Stimulated activated CD8-positive, alpha-beta memory T cell treated with anti-CD3 and anti-CD28 coated beads, Interleukin-4, amount 100 ng/mL, for 4 hours (primary cell): ENCODE results near the gene PCGF3.
"Not testable (repeated sequence)": the region's sequence is repeated elsewhere in the genome, so short reads cannot be mapped to it uniquely, and the experiment has no call there.

Experiments
- DNase-seq, 2 donors: peaks; one replicate each; pipeline ENCODE4 v3.0.0-alpha.2; 2020; ENCODE audit warnings: low read depth in 2 of 2, low spot score in 1 of 2

The PCGF3 gene

GRCh38 chr4:667545-667925 is 38.1 kb upstream of the PCGF3 start:
- DNase-seq = no peak

- not testable (repeated sequence) for DNase-seq
Measured at GRCh38 chr4:668219-668618, 37.4 kb upstream of the PCGF3 start.

GRCh38 chr4:669806-670559 is 35.6 kb upstream of the PCGF3 start:
- DNase-seq = not testable (repeated sequence)

- no peak for DNase-seq
Measured at GRCh38 chr4:671769-672168, 33.9 kb upstream of the PCGF3 start.

- no peak for DNase-seq
Measured at GRCh38 chr4:673349-674091, 32.1 kb upstream of the PCGF3 start.

GRCh38 chr4:674172-675035 is 31.2 kb upstream of the PCGF3 start, which contains the start of the genes ATP5ME and MYL5:
Gene ATP5ME (minus strand): TSS chr4:674276. CDS start chr4:674247, 29 bp downstream.
Gene MYL5 (plus strand): TSS chr4:674542. CDS start chr4:678027, 3,485 bp downstream.
- DNase-seq = peak; percentile 93 to 94

GRCh38 chr4:675036-675882 is 30.4 kb upstream of the PCGF3 start:
- no peak for DNase-seq

- no peak for DNase-seq
Measured at GRCh38 chr4:675980-676870, 29.4 kb upstream of the PCGF3 start.

GRCh38 chr4:676871-677235 is 28.8 kb upstream of the PCGF3 start:
- no peak for DNase-seq

- no peak for DNase-seq
Measured at GRCh38 chr4:677431-678293, 28.0 kb upstream of the PCGF3 start.

- no peak for DNase-seq
Measured at GRCh38 chr4:678331-679103, 27.1 kb upstream of the PCGF3 start.

- DNase-seq = no peak
Measured at GRCh38 chr4:679104-679481, 26.5 kb upstream of the PCGF3 start.

- DNase-seq = no peak
Measured at GRCh38 chr4:679629-680028, 26.0 kb upstream of the PCGF3 start.

- DNase-seq = no peak
Measured at GRCh38 chr4:680091-680490, 25.5 kb upstream of the PCGF3 start.

GRCh38 chr4:680551-680927 is 25.1 kb upstream of the PCGF3 start:
- DNase-seq = no peak

- no peak for DNase-seq
Measured at GRCh38 chr4:680928-681645, 24.5 kb upstream of the PCGF3 start.

GRCh38 chr4:681736-682451 is 23.7 kb upstream of the PCGF3 start:
- no peak for DNase-seq
